H9 (cell line): ENCODE measurements around the gene CCDC148. TPM values are rescaled to one million over a fixed set of nuclear protein-coding genes. Genes with fewer than 3 reads are reported as not detected.

Experiments
- DNase-seq: peaks from one replicate; pipeline ENCODE4 v3.0.0-alpha.2; 2017
- H2AFZ ChIP-seq: one replicate; pipeline ENCODE4 v1.6.1; 2013; ENCODE audit warnings: mild to moderate bottlenecking, low read length, control low read depth, moderate library complexity
- H2AK5ac ChIP-seq: 2 replicates; pipeline ENCODE4 v1.6.1; 2013; ENCODE audit warnings: low read length, control low read depth, mixed read lengths; ENCODE audit not compliant: insufficient read length
- H2BK120ac ChIP-seq: one replicate; pipeline ENCODE4 v1.6.1; 2013; ENCODE audit warnings: low read depth, mild to moderate bottlenecking, low read length, control low read depth, inconsistent platforms; ENCODE audit not compliant: poor library complexity, severe bottlenecking
- H2BK12ac ChIP-seq: 2 replicates; pipeline ENCODE4 v1.6.1; 2013; ENCODE audit warnings: low read length, control low read depth, mixed read lengths, low read depth; ENCODE audit not compliant: insufficient read length
- H2BK15ac ChIP-seq: 2 replicates; pipeline ENCODE4 v1.6.1; 2013; ENCODE audit warnings: low read depth, low read length, control low read depth
- H2BK20ac ChIP-seq: one replicate; pipeline ENCODE4 v1.6.1; 2013; ENCODE audit warnings: low read depth, mild to moderate bottlenecking, low read length, control low read depth, inconsistent platforms; ENCODE audit not compliant: poor library complexity, severe bottlenecking
- H2BK5ac ChIP-seq: 2 replicates; pipeline ENCODE4 v1.6.1; 2013; ENCODE audit warnings: low read length, control low read depth, mixed read lengths; ENCODE audit not compliant: insufficient read length
- H3K14ac ChIP-seq: 2 replicates; pipeline ENCODE4 v1.6.1; 2013; ENCODE audit warnings: low read length, control low read depth; ENCODE audit not compliant: insufficient read depth
- H3K18ac ChIP-seq: 2 replicates; pipeline ENCODE4 v1.6.1; 2013; ENCODE audit warnings: low read depth, mild to moderate bottlenecking, mixed read lengths, low read length, control low read depth; ENCODE audit not compliant: insufficient read length
- H3K23ac ChIP-seq: 2 replicates; pipeline ENCODE4 v1.6.1; 2013; ENCODE audit warnings: low read length, control low read depth, mixed read lengths, low read depth; ENCODE audit not compliant: insufficient read length
- H3K23me2 ChIP-seq: 2 replicates; pipeline ENCODE4 v1.6.1; 2013; ENCODE audit warnings: low read depth, mild to moderate bottlenecking, mixed read lengths, low read length, control low read depth; ENCODE audit not compliant: insufficient read length, poor library complexity, severe bottlenecking
- H3K27ac ChIP-seq: 2 replicates; pipeline ENCODE4 v1.5.1; 2013; ENCODE audit warnings: low read length, control low read depth, mixed read lengths, low read depth; ENCODE audit not compliant: insufficient read length
- H3K27me3 ChIP-seq: 2 replicates; pipeline ENCODE4 v1.6.1; 2013; ENCODE audit warnings: low read length, control low read depth, inconsistent platforms; ENCODE audit not compliant: insufficient read depth
- H3K4ac ChIP-seq: 2 replicates; pipeline ENCODE4 v1.6.1; 2013; ENCODE audit warnings: low read depth, mild to moderate bottlenecking, control low read depth, inconsistent platforms, low read length, moderate library complexity
- H3K4me1 ChIP-seq: 2 replicates; pipeline ENCODE4 v1.6.1; 2013; ENCODE audit warnings: low read length, control low read depth, inconsistent platforms; ENCODE audit not compliant: insufficient read depth
- H3K4me2 ChIP-seq: 2 replicates; pipeline ENCODE4 v1.6.1; 2013; ENCODE audit warnings: low read length, control low read depth, mixed read lengths; ENCODE audit not compliant: insufficient read length, insufficient read depth
- H3K56ac ChIP-seq: 2 replicates; pipeline ENCODE4 v1.6.1; 2013; ENCODE audit warnings: low read depth, mild to moderate bottlenecking, mixed read lengths, low read length, control low read depth; ENCODE audit not compliant: insufficient read length
- H3K79me1 ChIP-seq: 2 replicates; pipeline ENCODE4 v1.6.1; 2013; ENCODE audit warnings: low read depth, mild to moderate bottlenecking, moderate library complexity, low read length, control low read depth, inconsistent platforms; ENCODE audit not compliant: insufficient read depth, poor library complexity, severe bottlenecking
- H3K79me2 ChIP-seq: 2 replicates; pipeline ENCODE4 v1.6.1; 2013; ENCODE audit warnings: low read length, control low read depth, inconsistent platforms; ENCODE audit not compliant: insufficient read depth
- H3K9ac ChIP-seq: 2 replicates; pipeline ENCODE4 v1.6.1; 2013; ENCODE audit warnings: low read length, control low read depth, mixed read lengths; ENCODE audit not compliant: insufficient read length; ENCODE audit errors: extremely low read depth
- H3K9me3 ChIP-seq: one replicate; pipeline ENCODE4 v1.6.1; 2013; ENCODE audit warnings: low read depth, low read length, inconsistent platforms; ENCODE audit not compliant: control insufficient read depth
- H3T11ph ChIP-seq: one replicate; pipeline ENCODE4 v1.6.1; 2013; ENCODE audit warnings: mild to moderate bottlenecking, low read length, control low read depth, inconsistent platforms
- H4K20me1 ChIP-seq: one replicate; pipeline ENCODE4 v1.6.1; 2013; ENCODE audit not compliant: control insufficient read depth, insufficient read length, insufficient read depth
- H4K5ac ChIP-seq: 2 replicates; pipeline ENCODE4 v1.6.1; 2013; ENCODE audit warnings: low read depth, mild to moderate bottlenecking, mixed read lengths, low read length, control low read depth; ENCODE audit not compliant: insufficient read length
- H4K8ac ChIP-seq: replicated peaks from 2 replicates; pipeline ENCODE4 v1.6.1; 2013; ENCODE audit warnings: low read length, control low read depth, mixed read lengths, low read depth; ENCODE audit not compliant: insufficient read length
- H4K91ac ChIP-seq: 2 replicates; pipeline ENCODE4 v1.6.1; 2013; ENCODE audit warnings: low read depth, mild to moderate bottlenecking, moderate library complexity, mixed read lengths, low read length, control low read depth; ENCODE audit not compliant: insufficient read length
- H3K27ac Mint-ChIP-seq, 3 experiments: 2 replicates in 2 of 3; 3 replicates in 1 of 3; pipeline ENCODE4 v1.8.0; 2020 to 2021; ENCODE audit warnings: mixed read lengths in 3 of 3, mild to moderate bottlenecking in 1 of 3, moderate library complexity in 1 of 3
- H3K27me3 Mint-ChIP-seq: 2 replicates; pipeline ENCODE4 v1.8.0; 2021; ENCODE audit warnings: low read depth, mild to moderate bottlenecking, moderate library complexity, mixed read lengths
- H3K36me3 Mint-ChIP-seq, 3 experiments: 2 replicates in 2 of 3; 3 replicates in 1 of 3; pipeline ENCODE4 v1.8.0; 2020 to 2021; ENCODE audit warnings: low read depth in 3 of 3, mixed read lengths in 3 of 3; ENCODE audit not compliant: insufficient read depth in 1 of 3
- H3K4me1 Mint-ChIP-seq, 2 experiments: 2 replicates each; pipeline ENCODE4 v1.8.0; 2020; ENCODE audit warnings: mixed read lengths in 2 of 2
- H3K4me3 Mint-ChIP-seq, 2 experiments: 2 replicates in 1 of 2; 3 replicates in 1 of 2; pipeline ENCODE4 v1.8.0; 2020 to 2021; ENCODE audit warnings: mild to moderate bottlenecking in 2 of 2, mixed read lengths in 2 of 2, moderate library complexity in 1 of 2
- H3K9me3 Mint-ChIP-seq, 2 experiments: 2 replicates in 1 of 2; 3 replicates in 1 of 2; pipeline ENCODE4 v1.8.0; 2020; ENCODE audit warnings: mild to moderate bottlenecking in 2 of 2, mixed read lengths in 2 of 2, moderate library complexity in 1 of 2
- CTCF ChIP-seq: fragments of 200-600 bp; sonication (generic); conservative IDR thresholded peaks from 3 replicates; pipeline ENCODE4 v1.8.0; 2021; ENCODE audit warnings: antibody characterized with exemption, mild to moderate bottlenecking
- WGBS: extraction: QIAGEN DNeasy Blood & Tissue Kit; methylation state at CpG from one replicate; pipeline ENCODE4 v1.1.7; 2013; ENCODE audit warnings: missing lambda C conversion rate, low lambda C conversion rate, mixed read lengths; ENCODE audit not compliant: insufficient read length; ENCODE audit errors: extremely low coverage; 5-methylcytosine and 5-hydroxymethylcytosine counted together
- long read RNA-seq: library from polyadenylated mRNA; unstranded; transcript quantifications from one replicate; pipeline ENCODE4 v2.0.0, GENCODE V29; 2020
- total RNA-seq: library from RNA; stranded (reverse); gene quantifications from 2 replicates; pipeline ENCODE4 v1.2.1, GENCODE V29; 2021

CCDC148 gene
- total RNA-seq, result 1.1 and 1.5 TPM in 2 replicates
- long read RNA-seq, partial matches to known transcripts, result 1 of 1 reads
- long read RNA-seq, other reads (novel, unspliced or antisense), result 0 of 1 reads

- H3K56ac ChIP-seq, result no peak within 1 kb of the TSS
- peaks cover 4% of the 10 kb centered on the region; the same call in 1 of the 2 replicates for H3K4me1 ChIP-seq
- no peak within 1 kb of the TSS for H2BK120ac ChIP-seq
- H3K79me2 ChIP-seq, result peaks cover 10% of the 10 kb centered on the region; the same call in 1 of the 2 replicates
- H2BK15ac ChIP-seq, result no peak within 1 kb of the TSS
- no peak within 1 kb of the TSS for H3T11ph ChIP-seq
- H3K23ac ChIP-seq, result no peak within 1 kb of the TSS
- no CpG with 5 or more reads among the region's 48 CpGs for WGBS
- H3K23me2 ChIP-seq, result peaks cover 8% of the 10 kb centered on the region
- DNase-seq, result peak; percentile 95
- peak within 1 kb of the TSS; percentile 64 for H3K9ac ChIP-seq
- no peaks in the 10 kb centered on the region for H3K27me3 ChIP-seq
- no peaks in the 10 kb centered on the region for H3K9me3 ChIP-seq
- H3K4me2 ChIP-seq, result peak within 1 kb of the TSS; percentile 92
- no peak within 1 kb of the TSS for H4K5ac ChIP-seq
- H2BK5ac ChIP-seq, result no peak within 1 kb of the TSS
- H3K4ac ChIP-seq, result no peak within 1 kb of the TSS
- H2BK20ac ChIP-seq, result no peak within 1 kb of the TSS
- Mint-ChIP-seq H3K36me3 (peaks cover 0 to 3% (median 0%) of the 10 kb centered on the region in 3 experiments; a peak in 2 of 7 replicates), H3K4me3 (peak within 1 kb of the TSS; percentile 96 to 97), H3K4me1 (peaks cover 38 to 45% of the 10 kb centered on the region in 2 experiments), H3K9me3 (no peaks in the 10 kb centered on the region), H3K27me3 (no peaks in the 10 kb centered on the region; the same call in 1 of the 2 replicates), H3K27ac (peak within 1 kb of the TSS; percentile 94 to 100 (median 97))
- H4K20me1 ChIP-seq, result no peaks in the 10 kb centered on the region
- H4K91ac ChIP-seq, result no peak within 1 kb of the TSS
- peak within 1 kb of the TSS; percentile 84 for H3K18ac ChIP-seq
- TF ChIP-seq CTCF, result no peak
- H2AFZ ChIP-seq, result no peak within 1 kb of the TSS
- no peak within 1 kb of the TSS for H3K27ac ChIP-seq
- H4K8ac ChIP-seq, result no peak within 1 kb of the TSS
- no peak within 1 kb of the TSS for H2BK12ac ChIP-seq
- H3K79me1 ChIP-seq, result no peaks in the 10 kb centered on the region
- peak within 1 kb of the TSS; percentile 85 for H3K14ac ChIP-seq
- H2AK5ac ChIP-seq, result no peak within 1 kb of the TSS
Observed at GRCh38 chr2:158456309-158457066, at the start of gene CCDC148, which contains the start of gene PKP4. TSS of gene CCDC148 (minus strand) at chr2:158456753. CDS start at chr2:158456439, 314 bp downstream. TSS of gene PKP4 (plus strand) at chr2:158456952. CDS start at chr2:158533185, 76,233 bp downstream.
